GM20000 (cell line): ENCODE data around the gene PPP1R3F.
"Not testable (repeated sequence)": the region's sequence is repeated elsewhere in the genome, so short reads cannot be mapped to it uniquely, and the experiment has no call there.

Experiments used
- DNase-seq: peaks from one replicate; pipeline ENCODE4 v3.0.0; 2012; ENCODE audit warnings: low spot score

Gene PPP1R3F

GRCh38 chrX:49331282-49331681, 61.7 kb downstream of the PPP1R3F start, which contains the start of gene GAGE13:
Gene GAGE13 (plus strand): TSS chrX:49331582. CDS start chrX:49332738, 1,156 bp downstream.
- DNase-seq = not testable (repeated sequence)

GRCh38 chrX:49331841-49332240, 62.2 kb downstream of the PPP1R3F start:
- not testable (repeated sequence) for DNase-seq
